Smooth muscle cell (in vitro differentiated cells): ENCODE results near the gene PATJ. TPM values are rescaled to one million over a fixed set of nuclear protein-coding genes. Genes with fewer than 3 reads are reported as not detected.

ENCODE experiments used
- DNase-seq: peaks from one replicate; lab custom pipeline; 2025; ENCODE audit not compliant: unreplicated experiment; lab: John Stamatoyannopoulos, UW
- H2AFZ ChIP-seq: fragments of 200-600 bp; sonication (generic); 2 replicates; pipeline ENCODE4 v1.6.0; 2016; ENCODE audit warnings: antibody characterized with exemption, low read depth, mild to moderate bottlenecking
- H3F3A ChIP-seq: fragments of 200-600 bp; sonication (generic); 2 replicates; pipeline ENCODE4 v1.6.0; 2017; ENCODE audit warnings: antibody characterized with exemption, low read depth
- H3K27ac ChIP-seq: fragments of 200-600 bp; sonication (generic); 2 replicates; pipeline ENCODE4 v1.5.1; 2016; ENCODE audit warnings: low read depth, mild to moderate bottlenecking
- H3K27me3 ChIP-seq: fragments of 200-600 bp; sonication (generic); 2 replicates; pipeline ENCODE4 v1.6.1; 2016; ENCODE audit warnings: low read depth, mild to moderate bottlenecking
- H3K36me3 ChIP-seq: fragments of 200-600 bp; sonication (generic); 2 replicates; pipeline ENCODE4 v1.5.1; 2016; ENCODE audit warnings: low read depth
- H3K4me1 ChIP-seq: fragments of 200-600 bp; sonication (generic); 2 replicates; pipeline ENCODE4 v1.5.1; 2016; ENCODE audit warnings: low read depth
- H3K4me2 ChIP-seq: fragments of 200-600 bp; sonication (generic); 2 replicates; pipeline ENCODE4 v1.6.0; 2016; ENCODE audit warnings: mild to moderate bottlenecking
- H3K4me3 ChIP-seq: fragments of 200-600 bp; sonication (generic); 2 replicates; pipeline ENCODE4 v1.5.1; 2016; ENCODE audit warnings: mild to moderate bottlenecking
- H3K79me2 ChIP-seq: fragments of 200-600 bp; sonication (generic); 2 replicates; pipeline ENCODE4 v1.6.0; 2016; ENCODE audit warnings: low read depth, mild to moderate bottlenecking
- H3K9ac ChIP-seq: fragments of 200-600 bp; sonication (generic); 2 replicates; pipeline ENCODE4 v1.6.0; 2016; ENCODE audit warnings: low read depth
- H3K9me3 ChIP-seq: fragments of 200-600 bp; sonication (generic); replicated peaks from 2 replicates; pipeline ENCODE4 v1.5.1; 2016; ENCODE audit warnings: low read depth
- H4K20me1 ChIP-seq: fragments of 200-600 bp; sonication (generic); 2 replicates; pipeline ENCODE4 v1.6.0; 2016; ENCODE audit warnings: low read depth
- CTCF ChIP-seq: fragments of 200-600 bp; sonication (generic); IDR thresholded peaks from 2 replicates; pipeline ENCODE4 v1.5.1; 2017; ENCODE audit warnings: borderline replicate concordance, mild to moderate bottlenecking, antibody characterized with exemption; ENCODE audit not compliant: insufficient read depth, poor library complexity, severe bottlenecking
- WGBS: methylation state at CpG from one replicate; pipeline ENCODE4 v1.1.7; 2016; ENCODE audit warnings: low lambda C conversion rate; 5-methylcytosine and 5-hydroxymethylcytosine counted together
- polyA plus RNA-seq: library from polyadenylated mRNA; unstranded; fragments of >200 nt; fragmentation: Nextera tagmentation; extraction: Ambion mirVana; gene quantifications from 2 replicates; pipeline ENCODE4 v1.2.1, GENCODE V29; 2016
- total RNA-seq: library from RNA; depleted of rRNA; stranded (reverse); fragments of >200 nt; gene quantifications from 2 replicates; pipeline ENCODE4 v1.2.3, GENCODE V29; 2014

PATJ gene
- total and polyA plus RNA-seq, 2 experiments from 2014 or later = 3.5 to 12.3 TPM

GRCh38 chr1:62025892-62026291 is 283.6 kb downstream of the PATJ start:
- WGBS = 83% methylated on average over 2 of the region's 2 CpGs
- TF ChIP-seq CTCF = no peak
- Histone ChIP-seq H3K9me3 (no peaks in the 10 kb centered on the region), H2AFZ (no peak overlapping the region), H3K9ac (no peak overlapping the region), H3K4me3 (no peak overlapping the region), H3K4me2 (no peak overlapping the region), H3K27me3 (no peaks in the 10 kb centered on the region), H3K79me2 (no peaks in the 10 kb centered on the region), H3K27ac (no peak overlapping the region), H3K4me1 (no peaks in the 10 kb centered on the region), H3K36me3 (no peaks in the 10 kb centered on the region), H3F3A (no peaks in the 10 kb centered on the region), H4K20me1 (no peaks in the 10 kb centered on the region)
- DNase-seq = no peak

- no peak for TF ChIP-seq CTCF
- 82% methylated on average over 2 of the region's 2 CpGs for WGBS
- no peaks in the 10 kb centered on the region for H3K79me2 ChIP-seq
These were observed 287.4 kb downstream of the PATJ start for GRCh38 chr1:62029704-62030103.

GRCh38 chr1:62034790-62035189 is 292.5 kb downstream of the PATJ start:
- TF ChIP-seq CTCF = no peak
- Histone ChIP-seq H4K20me1 (no peaks in the 10 kb centered on the region), H3K9ac (no peak overlapping the region), H2AFZ (no peak overlapping the region), H3K9me3 (no peaks in the 10 kb centered on the region), H3K36me3 (no peaks in the 10 kb centered on the region), H3F3A (no peaks in the 10 kb centered on the region), H3K79me2 (no peaks in the 10 kb centered on the region), H3K4me2 (no peak overlapping the region), H3K27me3 (no peaks in the 10 kb centered on the region), H3K27ac (no peak overlapping the region), H3K4me3 (no peak overlapping the region), H3K4me1 (no peaks in the 10 kb centered on the region)
- WGBS = 71% methylated on average over 4 of the region's 4 CpGs
- DNase-seq = no peak

More at GRCh38 chr1:62029704-62030103, 287.4 kb downstream of the PATJ start:
- Histone ChIP-seq H2AFZ (no peak overlapping the region), H3F3A (no peaks in the 10 kb centered on the region), H4K20me1 (no peaks in the 10 kb centered on the region), H3K27me3 (no peaks in the 10 kb centered on the region), H3K36me3 (no peaks in the 10 kb centered on the region), H3K9me3 (no peaks in the 10 kb centered on the region), H3K9ac (no peak overlapping the region), H3K4me3 (no peak overlapping the region), H3K27ac (no peak overlapping the region), H3K4me2 (no peak overlapping the region), H3K4me1 (no peaks in the 10 kb centered on the region)
- no peak for DNase-seq

- H3K4me1 ChIP-seq = no peaks in the 10 kb centered on the region
- no peak overlapping the region for H3K27ac ChIP-seq
- 95% methylated on average over 1 of the region's 1 CpG for WGBS
- H3K4me3 ChIP-seq = no peak overlapping the region
- DNase-seq = no peak
- no peaks in the 10 kb centered on the region for H4K20me1 ChIP-seq
- H3K36me3 ChIP-seq = no peaks in the 10 kb centered on the region
- no peaks in the 10 kb centered on the region for H3F3A ChIP-seq
- TF ChIP-seq CTCF = no peak
- H3K9me3 ChIP-seq = no peaks in the 10 kb centered on the region
- H3K27me3 ChIP-seq = no peaks in the 10 kb centered on the region
- no peak overlapping the region for H3K9ac ChIP-seq
- no peak overlapping the region for H2AFZ ChIP-seq
- no peaks in the 10 kb centered on the region for H3K79me2 ChIP-seq
- no peak overlapping the region for H3K4me2 ChIP-seq
These were observed 295.0 kb downstream of the PATJ start for GRCh38 chr1:62037274-62037673.
